ENCODE data around the gene PLGLB1.
"Not testable (repeated sequence)": the region's sequence is repeated elsewhere in the genome, so short reads cannot be mapped to it uniquely, and the experiment has no call there.

DNA sequence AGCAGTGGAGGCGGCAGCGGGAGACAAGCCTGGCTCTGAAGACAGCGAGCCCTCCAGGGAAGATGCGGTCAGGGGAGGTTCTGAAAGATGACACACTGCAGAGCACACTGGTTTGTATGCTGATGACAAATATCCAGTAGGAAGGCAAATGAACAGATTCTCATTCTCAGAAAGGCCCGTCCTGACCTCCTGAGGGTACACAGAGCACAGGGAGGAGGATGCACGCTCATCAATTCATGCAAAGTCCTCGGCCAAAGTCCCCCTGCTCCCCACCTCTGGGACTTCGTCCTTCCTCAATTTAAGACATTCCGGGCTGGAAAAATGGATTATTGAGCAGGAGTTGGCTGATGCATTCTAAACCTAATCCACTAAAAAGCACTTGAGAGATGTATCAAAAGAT, 2.6 kb downstream of the PLGLB1 start:
- TF ChIP-seq SPI1 (IDR thresholded peaks at IDR 0.05; ENCODE audit: borderline replicate concordance, low read depth, low read length); SIN3A (IDR thresholded peaks at IDR 0.05; ENCODE audit: borderline replicate concordance in 2 of 2, control insufficient read depth in 1 of 2, low read depth in 2 of 2, low read length in 2 of 2); KAT8 (IDR thresholded peaks at IDR 0.05; ENCODE audit: low read depth); CTBP1 (IDR thresholded peaks at IDR 0.05; ENCODE audit: borderline replicate concordance); SETDB1 (IDR thresholded peaks at IDR 0.05; ENCODE audit: low read length); EZH2 (IDR thresholded peaks at IDR 0.05; ENCODE audit: borderline replicate concordance, low read depth, low read length); JUN (IDR thresholded peaks at IDR 0.05; ENCODE audit: borderline replicate concordance, low read depth, low read length); JUN (CRISPR knock-in tag; IDR thresholded peaks at IDR 0.05; ENCODE audit: borderline replicate concordance); FOXP1 (CRISPR knock-in tag; IDR thresholded peaks at IDR 0.05): not testable (repeated sequence)
- TF ChIP-seq, protein P1, sequence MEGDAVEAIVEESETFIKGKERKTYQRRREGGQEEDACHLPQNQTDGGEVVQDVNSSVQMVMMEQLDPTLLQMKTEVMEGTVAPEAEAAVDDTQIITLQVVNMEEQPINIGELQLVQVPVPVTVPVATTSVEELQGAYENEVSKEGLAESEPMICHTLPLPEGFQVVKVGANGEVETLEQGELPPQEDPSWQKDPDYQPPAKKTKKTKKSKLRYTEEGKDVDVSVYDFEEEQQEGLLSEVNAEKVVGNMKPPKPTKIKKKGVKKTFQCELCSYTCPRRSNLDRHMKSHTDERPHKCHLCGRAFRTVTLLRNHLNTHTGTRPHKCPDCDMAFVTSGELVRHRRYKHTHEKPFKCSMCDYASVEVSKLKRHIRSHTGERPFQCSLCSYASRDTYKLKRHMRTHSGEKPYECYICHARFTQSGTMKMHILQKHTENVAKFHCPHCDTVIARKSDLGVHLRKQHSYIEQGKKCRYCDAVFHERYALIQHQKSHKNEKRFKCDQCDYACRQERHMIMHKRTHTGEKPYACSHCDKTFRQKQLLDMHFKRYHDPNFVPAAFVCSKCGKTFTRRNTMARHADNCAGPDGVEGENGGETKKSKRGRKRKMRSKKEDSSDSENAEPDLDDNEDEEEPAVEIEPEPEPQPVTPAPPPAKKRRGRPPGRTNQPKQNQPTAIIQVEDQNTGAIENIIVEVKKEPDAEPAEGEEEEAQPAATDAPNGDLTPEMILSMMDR (IDR thresholded peaks at IDR 0.05 in 2 of 3, conservative IDR thresholded peaks at IDR 0.05 in 1 of 3; ENCODE audit: insufficient read depth in 2 of 3, low read depth in 1 of 3, low read length in 3 of 3): not testable (repeated sequence)
- TF ChIP-seq, protein P2, sequence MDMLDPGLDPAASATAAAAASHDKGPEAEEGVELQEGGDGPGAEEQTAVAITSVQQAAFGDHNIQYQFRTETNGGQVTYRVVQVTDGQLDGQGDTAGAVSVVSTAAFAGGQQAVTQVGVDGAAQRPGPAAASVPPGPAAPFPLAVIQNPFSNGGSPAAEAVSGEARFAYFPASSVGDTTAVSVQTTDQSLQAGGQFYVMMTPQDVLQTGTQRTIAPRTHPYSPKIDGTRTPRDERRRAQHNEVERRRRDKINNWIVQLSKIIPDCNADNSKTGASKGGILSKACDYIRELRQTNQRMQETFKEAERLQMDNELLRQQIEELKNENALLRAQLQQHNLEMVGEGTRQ (CRISPR knock-in tag; IDR thresholded peaks at IDR 0.05): not testable (repeated sequence)

Data from K562 (cell line).